ENCODE data around the gene SPG7. TPM values are rescaled to one million over a fixed set of nuclear protein-coding genes. Genes with fewer than 3 reads are reported as not detected.

SPG7 gene
- total and polyA plus RNA-seq, 9 of the 15 experiments (the other 6 are each of a cell fraction or from before 2014, with no cell fraction given) = 5.8 to 89.1 (median 49.4) TPM

DNA sequence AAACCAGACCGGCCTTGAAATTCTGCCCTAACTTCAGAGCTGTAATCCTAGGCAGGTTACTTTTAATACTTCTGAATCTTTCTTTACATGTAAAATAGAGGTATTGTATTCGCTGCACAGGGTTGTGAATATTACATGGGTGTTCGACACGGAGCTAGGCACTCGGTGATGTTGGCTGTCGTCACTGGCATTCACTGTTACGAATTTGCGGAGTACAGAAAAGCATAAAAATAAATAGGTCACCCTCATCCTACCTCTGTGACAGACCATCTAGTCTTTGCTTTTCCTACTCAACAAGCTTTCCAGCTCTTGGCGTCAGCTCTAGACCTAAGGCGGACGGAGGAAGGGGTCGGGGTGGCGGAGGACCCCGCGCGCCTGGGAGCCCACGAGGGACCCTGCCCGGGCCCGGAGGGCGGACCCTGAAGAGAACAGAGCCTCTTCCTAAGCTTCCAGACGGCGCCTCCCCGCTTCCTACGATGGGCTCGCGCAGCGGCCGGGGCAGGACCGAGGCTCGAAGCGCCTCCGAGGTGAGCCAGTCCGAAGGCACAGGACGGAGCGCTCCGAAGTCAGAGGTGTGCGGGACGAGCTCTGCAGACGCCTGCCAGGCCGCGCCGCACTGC lies 879 bp upstream of the SPG7 start (continued):
- peak; percentile 26; the same call in 1 of the 2 replicates for TF ChIP-seq FOXP1 (CRISPR knock-in tag; IDR thresholded peaks at IDR 0.05)
- TF ChIP-seq, protein P1, sequence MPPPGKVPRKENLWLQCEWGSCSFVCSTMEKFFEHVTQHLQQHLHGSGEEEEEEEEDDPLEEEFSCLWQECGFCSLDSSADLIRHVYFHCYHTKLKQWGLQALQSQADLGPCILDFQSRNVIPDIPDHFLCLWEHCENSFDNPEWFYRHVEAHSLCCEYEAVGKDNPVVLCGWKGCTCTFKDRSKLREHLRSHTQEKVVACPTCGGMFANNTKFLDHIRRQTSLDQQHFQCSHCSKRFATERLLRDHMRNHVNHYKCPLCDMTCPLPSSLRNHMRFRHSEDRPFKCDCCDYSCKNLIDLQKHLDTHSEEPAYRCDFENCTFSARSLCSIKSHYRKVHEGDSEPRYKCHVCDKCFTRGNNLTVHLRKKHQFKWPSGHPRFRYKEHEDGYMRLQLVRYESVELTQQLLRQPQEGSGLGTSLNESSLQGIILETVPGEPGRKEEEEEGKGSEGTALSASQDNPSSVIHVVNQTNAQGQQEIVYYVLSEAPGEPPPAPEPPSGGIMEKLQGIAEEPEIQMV (tag; conservative IDR thresholded peaks at IDR 0.05; ENCODE audit: low read depth) = peak; percentile 94
- TF ChIP-seq, protein P2, sequence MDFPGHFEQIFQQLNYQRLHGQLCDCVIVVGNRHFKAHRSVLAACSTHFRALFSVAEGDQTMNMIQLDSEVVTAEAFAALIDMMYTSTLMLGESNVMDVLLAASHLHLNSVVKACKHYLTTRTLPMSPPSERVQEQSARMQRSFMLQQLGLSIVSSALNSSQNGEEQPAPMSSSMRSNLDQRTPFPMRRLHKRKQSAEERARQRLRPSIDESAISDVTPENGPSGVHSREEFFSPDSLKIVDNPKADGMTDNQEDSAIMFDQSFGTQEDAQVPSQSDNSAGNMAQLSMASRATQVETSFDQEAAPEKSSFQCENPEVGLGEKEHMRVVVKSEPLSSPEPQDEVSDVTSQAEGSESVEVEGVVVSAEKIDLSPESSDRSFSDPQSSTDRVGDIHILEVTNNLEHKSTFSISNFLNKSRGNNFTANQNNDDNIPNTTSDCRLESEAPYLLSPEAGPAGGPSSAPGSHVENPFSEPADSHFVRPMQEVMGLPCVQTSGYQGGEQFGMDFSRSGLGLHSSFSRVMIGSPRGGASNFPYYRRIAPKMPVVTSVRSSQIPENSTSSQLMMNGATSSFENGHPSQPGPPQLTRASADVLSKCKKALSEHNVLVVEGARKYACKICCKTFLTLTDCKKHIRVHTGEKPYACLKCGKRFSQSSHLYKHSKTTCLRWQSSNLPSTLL (IDR thresholded peaks at IDR 0.05) = peak; percentile 91
- TF ChIP-seq, protein P3, sequence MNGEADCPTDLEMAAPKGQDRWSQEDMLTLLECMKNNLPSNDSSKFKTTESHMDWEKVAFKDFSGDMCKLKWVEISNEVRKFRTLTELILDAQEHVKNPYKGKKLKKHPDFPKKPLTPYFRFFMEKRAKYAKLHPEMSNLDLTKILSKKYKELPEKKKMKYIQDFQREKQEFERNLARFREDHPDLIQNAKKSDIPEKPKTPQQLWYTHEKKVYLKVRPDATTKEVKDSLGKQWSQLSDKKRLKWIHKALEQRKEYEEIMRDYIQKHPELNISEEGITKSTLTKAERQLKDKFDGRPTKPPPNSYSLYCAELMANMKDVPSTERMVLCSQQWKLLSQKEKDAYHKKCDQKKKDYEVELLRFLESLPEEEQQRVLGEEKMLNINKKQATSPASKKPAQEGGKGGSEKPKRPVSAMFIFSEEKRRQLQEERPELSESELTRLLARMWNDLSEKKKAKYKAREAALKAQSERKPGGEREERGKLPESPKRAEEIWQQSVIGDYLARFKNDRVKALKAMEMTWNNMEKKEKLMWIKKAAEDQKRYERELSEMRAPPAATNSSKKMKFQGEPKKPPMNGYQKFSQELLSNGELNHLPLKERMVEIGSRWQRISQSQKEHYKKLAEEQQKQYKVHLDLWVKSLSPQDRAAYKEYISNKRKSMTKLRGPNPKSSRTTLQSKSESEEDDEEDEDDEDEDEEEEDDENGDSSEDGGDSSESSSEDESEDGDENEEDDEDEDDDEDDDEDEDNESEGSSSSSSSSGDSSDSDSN (IDR thresholded peaks at IDR 0.05; ENCODE audit: borderline replicate concordance in 1 of 2, low read depth in 2 of 2, low read length in 2 of 2) = peak in 1 of 2 experiments; percentile 60; a peak in 1 of 4 replicates
